Stimulated activated CD8-positive, alpha-beta memory T cell treated with anti-CD3 and anti-CD28 coated beads, Interleukin-4, amount 100 ng/mL, for 48 hours (primary cell): ENCODE measurements around the gene ANKDD1A.

ENCODE experiments used
- DNase-seq: peaks from one replicate; pipeline ENCODE4 v3.0.0-alpha.2; 2020

Gene ANKDD1A

GRCh38 chr15:64896371-64897069, 15.2 kb upstream of the ANKDD1A start:
- no peak for DNase-seq

GRCh38 chr15:64897345-64897985, 14.2 kb upstream of the ANKDD1A start:
- no peak for DNase-seq

DNA sequence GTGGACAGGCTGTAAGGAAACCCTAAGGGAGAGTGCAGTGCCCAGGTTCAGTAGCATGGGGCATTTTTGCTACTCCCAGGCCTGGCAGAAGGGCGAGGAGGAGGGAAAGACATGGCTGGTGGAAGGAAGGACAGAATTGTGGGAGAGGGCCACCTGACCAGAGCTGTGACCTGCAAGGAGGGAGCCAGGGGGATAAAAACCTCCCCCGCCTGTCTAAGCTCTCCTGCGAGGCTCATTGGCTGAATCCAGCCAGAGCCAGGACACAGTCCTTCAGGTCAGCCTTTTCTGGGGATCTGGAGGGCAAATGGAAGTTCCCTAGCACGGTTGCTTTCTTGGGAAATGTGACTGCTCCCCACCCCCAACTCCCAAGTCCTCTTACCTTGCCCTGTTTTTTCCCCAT, 13.3 kb upstream of the ANKDD1A start:
- no peak for DNase-seq

DNA sequence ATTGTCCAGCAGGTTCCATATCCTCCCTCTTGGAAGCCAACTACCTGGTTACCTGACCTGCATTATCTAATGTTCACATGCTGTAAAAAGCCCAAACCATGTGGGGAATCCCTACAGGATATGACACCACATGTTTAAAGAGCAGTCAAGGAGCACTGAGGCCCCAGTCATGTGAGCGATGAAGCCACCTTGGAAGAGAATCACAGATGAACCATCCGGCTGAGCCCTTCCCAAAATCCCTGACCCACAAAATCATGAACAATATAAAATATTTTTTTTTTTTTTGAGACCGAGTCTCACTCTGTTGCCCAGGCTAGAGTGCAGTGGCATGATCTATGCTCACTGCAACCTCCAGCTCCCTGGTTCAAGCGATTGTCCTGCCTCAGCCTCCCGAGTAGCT, 10.6 kb upstream of the ANKDD1A start:
- no peak for DNase-seq

DNA sequence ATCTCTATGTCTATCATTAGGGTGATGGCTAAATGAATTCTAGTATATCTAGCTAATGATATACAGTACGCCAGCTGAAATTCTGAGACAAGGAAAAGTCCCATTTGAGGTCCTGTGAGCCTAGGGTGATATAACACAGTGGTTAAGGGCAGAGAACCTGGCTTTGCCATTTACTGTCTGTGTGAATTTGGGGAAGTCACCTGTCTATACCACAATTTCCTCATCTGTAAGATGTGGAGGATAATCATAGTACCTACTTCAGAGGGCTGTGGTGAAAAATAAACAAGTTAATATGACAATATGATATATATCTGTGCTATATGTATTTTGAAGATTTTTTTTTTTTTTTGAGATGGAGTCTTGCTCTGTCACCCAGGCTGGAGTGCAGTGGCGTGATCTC, 9.8 kb upstream of the ANKDD1A start:
- no peak for DNase-seq

GRCh38 chr15:64902863-64903262, 8.8 kb upstream of the ANKDD1A start:
- DNase-seq, result no peak

DNA sequence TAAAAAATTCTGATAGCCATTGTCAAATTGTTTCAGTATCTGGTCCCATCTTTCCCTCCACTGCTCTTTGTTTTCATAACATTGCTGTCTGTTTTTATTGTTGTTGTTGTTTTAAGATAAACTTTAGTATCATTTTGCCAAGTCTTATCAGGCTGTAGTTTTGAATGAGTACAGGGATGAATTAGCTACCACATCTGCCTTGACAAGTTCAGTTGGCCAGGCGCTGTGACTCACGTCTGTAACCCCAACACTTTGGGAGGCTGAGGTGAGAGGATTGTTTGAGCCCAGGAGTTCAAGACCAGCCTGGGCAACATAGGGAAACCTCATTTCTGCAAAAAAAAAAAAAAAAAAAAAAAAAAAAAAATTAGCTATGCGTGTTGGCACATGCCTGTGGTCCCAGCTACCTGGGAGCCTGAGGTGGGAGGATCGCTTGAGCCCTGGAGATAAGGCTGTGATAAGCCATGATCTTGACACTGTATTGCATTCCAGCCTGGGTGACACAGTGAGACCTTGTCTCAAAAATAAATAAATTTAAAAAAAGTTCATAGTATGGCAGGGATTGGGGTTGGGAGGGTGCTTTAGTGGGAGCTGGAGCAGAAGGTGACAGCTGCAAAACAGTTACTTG, 8.3 kb upstream of the ANKDD1A start:
- DNase-seq, result no peak

DNA sequence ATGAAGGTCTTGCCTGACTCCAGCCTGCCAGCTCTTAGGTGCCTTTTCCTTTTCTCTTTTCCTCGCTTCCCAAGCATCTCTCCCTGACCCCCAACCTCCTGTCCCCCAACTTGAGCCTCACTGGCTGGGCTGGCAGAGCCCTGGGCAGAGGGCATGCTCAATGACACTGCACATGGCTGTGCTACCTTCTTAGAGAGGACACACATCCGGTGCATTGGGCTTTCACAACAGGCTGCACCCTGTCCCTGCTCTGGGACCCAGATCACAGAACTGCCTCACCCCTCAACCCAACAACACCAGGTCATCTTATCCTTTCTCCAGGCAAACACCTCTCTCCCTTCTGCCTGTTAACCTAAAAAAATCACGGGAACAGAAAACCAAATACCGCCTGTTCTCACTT, 7.5 kb upstream of the ANKDD1A start:
- DNase-seq, result no peak

DNA sequence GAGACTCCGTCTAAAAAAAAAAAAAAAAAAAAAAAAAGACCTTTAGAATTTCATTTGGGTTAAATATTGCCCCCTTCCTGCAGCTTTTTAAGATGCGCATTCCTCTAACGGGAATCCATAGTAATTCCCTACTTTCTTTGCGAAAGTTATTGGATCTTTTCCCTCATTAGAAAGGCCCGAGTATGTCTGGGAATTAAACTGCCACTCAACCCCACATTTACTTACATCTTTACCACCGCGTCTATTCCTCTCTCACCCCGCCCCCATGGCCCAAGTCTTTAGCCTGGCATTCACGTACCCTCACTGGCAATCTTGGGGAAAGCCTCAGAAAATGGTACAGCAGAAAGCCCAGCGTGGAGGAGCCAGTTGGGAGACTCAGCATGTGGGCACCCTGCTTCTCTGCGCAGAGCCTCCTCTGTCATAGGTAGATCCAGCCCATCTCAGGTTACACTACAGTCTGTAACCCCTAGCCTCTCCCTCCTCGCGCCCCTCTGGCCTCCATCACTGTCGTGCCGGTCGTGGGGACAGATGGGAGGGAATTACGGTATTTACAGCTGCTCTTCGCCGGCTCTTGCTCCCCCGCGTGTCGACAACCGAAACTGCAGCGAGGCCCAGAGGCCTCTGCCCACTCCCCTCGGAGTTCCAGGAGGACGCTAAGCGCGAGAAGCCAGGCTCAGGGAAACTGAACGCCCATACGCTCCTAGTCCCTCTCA, 6.4 kb upstream of the ANKDD1A start:
- peak; percentile 88 for DNase-seq

- no peak for DNase-seq
Measured at GRCh38 chr15:64905941-64906340, 5.8 kb upstream of the ANKDD1A start.

GRCh38 chr15:64906402-64906801, 5.3 kb upstream of the ANKDD1A start:
- no peak for DNase-seq

- no peak for DNase-seq
Measured at GRCh38 chr15:64907991-64908390, 3.7 kb upstream of the ANKDD1A start.

DNA sequence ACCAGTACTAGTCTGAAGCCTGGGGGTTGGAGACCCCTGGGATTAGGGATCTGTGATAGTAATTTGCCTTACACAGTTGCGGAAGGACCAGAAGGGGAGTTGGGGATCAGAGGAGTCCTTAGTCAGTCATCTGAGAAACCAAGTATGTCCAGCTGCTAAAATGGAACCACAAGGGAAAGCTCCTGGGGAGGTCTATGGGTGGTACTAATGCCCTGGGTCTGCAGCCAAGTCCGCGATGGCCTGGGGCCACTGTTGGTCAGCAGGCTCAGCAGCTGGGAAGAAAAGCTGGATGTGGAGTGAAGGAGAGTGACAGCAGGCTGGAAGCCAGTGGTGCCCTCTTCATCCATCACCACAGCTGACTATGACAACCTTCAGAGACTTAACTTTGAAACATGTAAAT, 2.2 kb upstream of the ANKDD1A start:
- no peak for DNase-seq

DNA sequence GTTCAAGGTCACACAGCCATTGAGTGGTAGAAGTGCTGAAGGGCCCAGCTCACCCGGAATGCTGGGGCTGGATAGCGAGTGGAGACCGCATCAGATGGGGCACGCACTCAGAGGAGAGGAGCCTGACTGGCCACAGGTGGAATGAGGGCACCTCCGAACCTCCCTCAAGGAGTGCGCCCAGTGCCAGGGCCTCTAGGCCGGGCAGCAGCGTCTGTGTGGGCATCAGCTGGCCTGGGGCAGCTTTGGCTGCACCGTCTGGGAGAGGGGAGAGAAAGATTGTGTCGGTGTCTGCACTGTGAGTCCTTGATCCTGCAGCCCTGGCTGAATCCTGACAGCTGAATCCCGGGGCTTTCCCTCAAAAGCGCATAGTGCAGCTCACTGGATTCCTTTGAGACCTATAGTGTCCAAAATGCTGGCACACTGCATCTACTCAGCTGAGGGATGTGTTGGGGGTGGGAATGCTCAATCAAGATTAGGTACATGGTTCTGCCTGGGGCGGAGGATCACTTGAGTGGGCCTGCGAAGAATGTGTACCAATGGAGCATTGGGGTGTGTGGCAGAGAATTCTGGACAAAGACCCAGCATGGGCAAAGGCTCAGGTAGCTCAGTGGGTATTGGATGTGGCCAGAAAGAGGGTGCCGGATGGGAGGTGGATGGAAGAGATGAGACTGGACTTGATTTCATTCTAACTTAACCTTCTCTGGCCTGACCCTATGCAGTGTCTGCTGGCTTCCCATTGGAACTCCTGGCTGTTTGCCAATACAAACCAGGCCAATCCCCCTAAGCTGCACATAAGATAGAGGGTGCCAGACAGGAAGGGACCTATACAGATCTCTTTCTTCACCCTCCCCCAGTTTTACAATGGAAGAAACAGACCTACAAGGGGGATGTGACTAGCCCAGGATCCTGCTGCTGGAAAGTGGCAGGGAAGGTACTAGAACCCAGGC, 950 bp downstream of the ANKDD1A start:
- DNase-seq, result no peak

GRCh38 chr15:64915518-64916227, 4.0 kb downstream of the ANKDD1A start:
- no peak for DNase-seq

DNA sequence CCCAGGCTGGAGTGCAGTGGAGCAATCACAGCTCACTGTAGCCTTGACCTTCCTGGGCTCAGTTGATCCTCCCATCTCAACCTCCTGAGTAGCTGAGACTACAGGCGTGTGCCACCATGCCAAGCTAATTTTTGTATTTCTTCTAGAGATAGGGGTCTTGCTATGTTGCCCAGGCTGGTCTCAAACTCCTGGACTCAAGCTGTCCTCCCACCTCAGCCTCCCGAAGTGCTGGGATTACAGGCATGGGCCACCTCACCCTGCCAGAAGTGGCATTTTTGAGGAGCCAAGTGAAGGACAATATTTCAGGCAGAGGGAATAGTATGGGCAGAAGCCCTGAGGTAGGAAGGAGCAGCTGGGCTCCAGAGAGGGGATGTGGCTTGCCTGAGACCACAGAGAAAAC, 4.7 kb downstream of the ANKDD1A start:
- no peak for DNase-seq

- no peak for DNase-seq
Measured at GRCh38 chr15:64917211-64917610, 5.5 kb downstream of the ANKDD1A start.

GRCh38 chr15:64919721-64920120, 8.0 kb downstream of the ANKDD1A start:
- no peak for DNase-seq

GRCh38 chr15:64921711-64922110, 10.0 kb downstream of the ANKDD1A start:
- DNase-seq, result no peak

GRCh38 chr15:64923546-64923945, 11.8 kb downstream of the ANKDD1A start:
- no peak for DNase-seq

- DNase-seq, result no peak
Measured at GRCh38 chr15:64925335-64926330, 13.9 kb downstream of the ANKDD1A start.
